HepG2 (cell line): Measurements from ENCODE around the gene PCGF3. TPM values are rescaled to one million over a fixed set of nuclear protein-coding genes. Genes with fewer than 3 reads are reported as not detected.

Experiments used
- ATF5 ChIP-seq: sonication (generic); formaldehyde crosslinking; IDR thresholded peaks from 2 replicates; pipeline ENCODE4 v1.4.0; 2020; ENCODE audit warnings: mild to moderate bottlenecking, low read depth, missing genetic modification reagents
- EZH2 ChIP-seq: conservative IDR thresholded peaks from 2 replicates; pipeline ENCODE4 v1.6.1; 2012; ENCODE audit warnings: mild to moderate bottlenecking, low read depth, low read length, moderate library complexity
- LRRFIP1 ChIP-seq: sonication (generic); formaldehyde crosslinking; conservative IDR thresholded peaks from 2 replicates; pipeline ENCODE4 v1.4.0; 2020; ENCODE audit warnings: missing genetic modification reagents
- PAX8 ChIP-seq: sonication (generic); formaldehyde crosslinking; IDR thresholded peaks from 2 replicates; pipeline ENCODE4 v1.8.0; 2022; ENCODE audit warnings: mild to moderate bottlenecking, missing genetic modification reagents, borderline replicate concordance
- RFX1 ChIP-seq: fragments of 450-650 bp; IDR thresholded peaks from 2 replicates; pipeline ENCODE4 v1.6.1; 2017
- TOPORS ChIP-seq: sonication (generic); formaldehyde crosslinking; IDR thresholded peaks from 2 replicates; pipeline ENCODE4 v1.8.0; 2023; ENCODE audit warnings: mild to moderate bottlenecking, missing genetic modification reagents
- ZC3H4 ChIP-seq: sonication (generic); formaldehyde crosslinking; IDR thresholded peaks from 2 replicates; pipeline ENCODE4 v1.4.0; 2020; ENCODE audit warnings: missing genetic modification reagents, borderline replicate concordance
- ZNF451 ChIP-seq: sonication (generic); formaldehyde crosslinking; IDR thresholded peaks from 2 replicates; pipeline ENCODE4 v1.5.0; 2020; ENCODE audit warnings: mild to moderate bottlenecking, missing genetic modification reagents
- ZNF607 ChIP-seq: sonication (generic); formaldehyde crosslinking; IDR thresholded peaks from 2 replicates; pipeline ENCODE4 v1.5.1; 2020; ENCODE audit warnings: missing genetic modification reagents, mild to moderate bottlenecking, borderline replicate concordance
- ZNF770 ChIP-seq: sonication (generic); formaldehyde crosslinking; IDR thresholded peaks from 2 replicates; pipeline ENCODE4 v1.5.0; 2020; ENCODE audit warnings: mild to moderate bottlenecking, missing genetic modification reagents
- ZNF776 ChIP-seq: sonication (generic); formaldehyde crosslinking; IDR thresholded peaks from 2 replicates; pipeline ENCODE4 v1.4.0; 2020; ENCODE audit warnings: mild to moderate bottlenecking, missing genetic modification reagents
- ZNF83 ChIP-seq: sonication (generic); formaldehyde crosslinking; IDR thresholded peaks from 2 replicates; pipeline ENCODE4 v1.4.0; 2020; ENCODE audit warnings: missing genetic modification reagents, mild to moderate bottlenecking, borderline replicate concordance
- polyA plus RNA-seq, 8 experiments: library from polyadenylated mRNA; depleted of rRNA in 3 of 8; stranded (reverse) in 7 of 8; unstranded in 1 of 8; fragments of >200 nt; fragmentation: Illumina TruSeq in 4 of 8; extraction: Trizol in 4 of 8; gene quantifications; 2 replicates each; pipeline versions ENCODE4 v1.2.1 to v1.2.3, GENCODE V29; 2011 to 2016; ENCODE audit warnings: low read depth in 4 of 8, missing spikeins in 1 of 8, mixed read lengths in 1 of 8; ENCODE audit not compliant: insufficient read depth in 1 of 8
- total RNA-seq, 5 experiments: library from RNA; depleted of rRNA; stranded (reverse); fragments of >200 nt; fragmentation: Illumina TruSeq; extraction: Trizol; gene quantifications; 2 replicates each; pipeline ENCODE4 v1.2.3, GENCODE V29; 2016; ENCODE audit warnings: low read depth in 1 of 5
- TF ChIP-seq, protein P1 (sequence below): sonication (generic); formaldehyde crosslinking; IDR thresholded peaks from 2 replicates; pipeline ENCODE4 v1.9.0; 2021; ENCODE audit warnings: missing genetic modification reagents, mild to moderate bottlenecking, borderline replicate concordance
- TF ChIP-seq, protein P2 (sequence below): sonication (generic); formaldehyde crosslinking; IDR thresholded peaks from 2 replicates; pipeline ENCODE4 v1.4.0; 2020; ENCODE audit warnings: missing genetic modification reagents, mild to moderate bottlenecking, borderline replicate concordance
- TF ChIP-seq, protein P3 (sequence below): sonication (generic); formaldehyde crosslinking; IDR thresholded peaks from 2 replicates; pipeline ENCODE4 v1.5.0; 2020; ENCODE audit warnings: missing genetic modification reagents, mild to moderate bottlenecking, borderline replicate concordance

Gene PCGF3
- total and polyA plus RNA-seq, 2 of the 13 experiments (the other 11 are each of a cell fraction or from before 2014, with no cell fraction given), result 28.6 to 66.2 TPM

GRCh38 chr4:780716-781492 is 75.3 kb downstream of the PCGF3 start (continued):
- TF ChIP-seq ZNF770 (CRISPR knock-in tag), result 0 out of 2 replicates have a peak, but pooled peaks have one; percentile 12
- peak; percentile 50; the same call in 1 of the 2 replicates for TF ChIP-seq ZC3H4 (CRISPR knock-in tag)
- no peak for TF ChIP-seq PAX8 (CRISPR knock-in tag)
- TF ChIP-seq ZNF607 (CRISPR knock-in tag), result peak; percentile 49; the same call in 1 of the 2 replicates
- TF ChIP-seq LRRFIP1 (CRISPR knock-in tag), result no peak
- TF ChIP-seq RFX1, result no peak
- TF ChIP-seq, protein P1, sequence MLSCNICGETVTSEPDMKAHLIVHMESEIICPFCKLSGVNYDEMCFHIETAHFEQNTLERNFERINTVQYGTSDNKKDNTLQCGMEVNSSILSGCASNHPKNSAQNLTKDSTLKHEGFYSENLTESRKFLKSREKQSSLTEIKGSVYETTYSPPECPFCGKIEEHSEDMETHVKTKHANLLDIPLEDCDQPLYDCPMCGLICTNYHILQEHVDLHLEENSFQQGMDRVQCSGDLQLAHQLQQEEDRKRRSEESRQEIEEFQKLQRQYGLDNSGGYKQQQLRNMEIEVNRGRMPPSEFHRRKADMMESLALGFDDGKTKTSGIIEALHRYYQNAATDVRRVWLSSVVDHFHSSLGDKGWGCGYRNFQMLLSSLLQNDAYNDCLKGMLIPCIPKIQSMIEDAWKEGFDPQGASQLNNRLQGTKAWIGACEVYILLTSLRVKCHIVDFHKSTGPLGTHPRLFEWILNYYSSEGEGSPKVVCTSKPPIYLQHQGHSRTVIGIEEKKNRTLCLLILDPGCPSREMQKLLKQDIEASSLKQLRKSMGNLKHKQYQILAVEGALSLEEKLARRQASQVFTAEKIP, result 0 out of 2 replicates have a peak, but pooled peaks have one; percentile 58
- peak; percentile 30; the same call in 1 of the 2 replicates for TF ChIP-seq TOPORS (CRISPR knock-in tag)
- TF ChIP-seq ZNF83, result 0 out of 2 replicates have a peak, but pooled peaks have one; percentile 48
- TF ChIP-seq EZH2, result no peak
- TF ChIP-seq ZNF776 (CRISPR knock-in tag), result peak; percentile 73; the same call in 1 of the 2 replicates
- peak; percentile 64; the same call in 1 of the 2 replicates for TF ChIP-seq ZNF451
- TF ChIP-seq, protein P2, sequence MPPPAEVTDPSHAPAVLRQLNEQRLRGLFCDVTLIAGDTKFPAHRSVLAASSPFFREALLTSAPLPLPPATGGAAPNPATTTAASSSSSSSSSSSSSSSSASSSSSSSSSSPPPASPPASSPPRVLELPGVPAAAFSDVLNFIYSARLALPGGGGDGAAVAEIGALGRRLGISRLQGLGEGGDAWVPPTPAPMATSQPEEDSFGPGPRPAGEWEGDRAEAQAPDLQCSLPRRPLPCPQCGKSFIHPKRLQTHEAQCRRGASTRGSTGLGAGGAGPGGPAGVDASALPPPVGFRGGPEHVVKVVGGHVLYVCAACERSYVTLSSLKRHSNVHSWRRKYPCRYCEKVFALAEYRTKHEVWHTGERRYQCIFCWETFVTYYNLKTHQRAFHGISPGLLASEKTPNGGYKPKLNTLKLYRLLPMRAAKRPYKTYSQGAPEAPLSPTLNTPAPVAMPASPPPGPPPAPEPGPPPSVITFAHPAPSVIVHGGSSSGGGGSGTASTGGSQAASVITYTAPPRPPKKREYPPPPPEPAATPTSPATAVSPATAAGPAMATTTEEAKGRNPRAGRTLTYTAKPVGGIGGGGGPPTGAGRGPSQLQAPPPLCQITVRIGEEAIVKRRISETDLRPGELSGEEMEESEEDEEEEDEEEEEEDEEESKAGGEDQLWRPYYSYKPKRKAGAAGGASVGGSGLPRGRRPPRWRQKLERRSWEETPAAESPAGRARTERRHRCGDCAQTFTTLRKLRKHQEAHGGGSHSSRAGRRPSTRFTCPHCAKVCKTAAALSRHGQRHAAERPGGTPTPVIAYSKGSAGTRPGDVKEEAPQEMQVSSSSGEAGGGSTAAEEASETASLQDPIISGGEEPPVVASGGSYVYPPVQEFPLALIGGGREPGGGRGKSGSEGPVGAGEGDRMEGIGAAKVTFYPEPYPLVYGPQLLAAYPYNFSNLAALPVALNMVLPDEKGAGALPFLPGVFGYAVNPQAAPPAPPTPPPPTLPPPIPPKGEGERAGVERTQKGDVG (CRISPR knock-in tag), result no peak
- TF ChIP-seq, protein P3, sequence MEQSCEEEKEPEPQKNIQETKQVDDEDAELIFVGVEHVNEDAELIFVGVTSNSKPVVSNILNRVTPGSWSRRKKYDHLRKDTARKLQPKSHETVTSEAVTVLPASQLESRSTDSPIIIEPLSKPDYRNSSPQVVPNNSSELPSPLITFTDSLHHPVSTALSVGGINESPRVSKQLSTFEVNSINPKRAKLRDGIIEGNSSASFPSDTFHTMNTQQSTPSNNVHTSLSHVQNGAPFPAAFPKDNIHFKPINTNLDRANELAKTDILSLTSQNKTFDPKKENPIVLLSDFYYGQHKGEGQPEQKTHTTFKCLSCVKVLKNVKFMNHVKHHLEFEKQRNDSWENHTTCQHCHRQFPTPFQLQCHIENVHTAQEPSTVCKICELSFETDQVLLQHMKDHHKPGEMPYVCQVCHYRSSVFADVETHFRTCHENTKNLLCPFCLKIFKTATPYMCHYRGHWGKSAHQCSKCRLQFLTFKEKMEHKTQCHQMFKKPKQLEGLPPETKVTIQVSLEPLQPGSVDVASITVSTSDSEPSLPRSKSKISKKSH, result peak; percentile 46; the same call in 1 of the 2 replicates
- TF ChIP-seq ATF5 (CRISPR knock-in tag), result no peak
